H1 (cell line): Measurements from ENCODE around the gene STK40. TPM values are rescaled to one million over a fixed set of nuclear protein-coding genes. Genes with fewer than 3 reads are reported as not detected.

Source experiments
- CTCF ChIA-PET: fragments of 300-600 bp; sonication (Branson Sonifier 250); formaldehyde crosslinking; loops from one replicate; lab custom pipeline; 2021; ENCODE audit not compliant: partially characterized antibody; lab: Charles Lee
- POLR2A ChIA-PET: fragments of 300-600 bp; sonication (Branson Sonifier 250); formaldehyde crosslinking; loops from one replicate; lab custom pipeline; 2021; ENCODE audit warnings: inconsistent platforms; ENCODE audit not compliant: partially characterized antibody; lab: Charles Lee
- DNase-seq, 2 experiments: peaks; one replicate each; pipeline versions ENCODE4 v3.0.0 to v3.0.0-alpha.2; 2010 to 2022; ENCODE audit warnings: low spot score in 2 of 2, low read depth in 1 of 2, mixed read lengths in 1 of 2
- FAIRE-seq: peaks from 2 replicates; lab custom pipeline; 2011; peaks lifted over from hg19 to GRCh38; lab: Jason Lieb, UNC
- H2AFZ ChIP-seq: 2 replicates; pipeline ENCODE4 v1.8.1; 2012; ENCODE audit warnings: low read length, inconsistent platforms
- H2AK5ac ChIP-seq: 2 replicates; pipeline ENCODE4 v1.6.1; 2013; ENCODE audit warnings: low read depth, low read length
- H2BK120ac ChIP-seq: replicated peaks from 2 replicates; pipeline ENCODE3; 2013; ENCODE audit warnings: low read depth, low read length, inconsistent platforms
- H2BK12ac ChIP-seq: 2 replicates; pipeline ENCODE4 v1.6.1; 2013; ENCODE audit warnings: low read depth, low read length
- H2BK15ac ChIP-seq: 2 replicates; pipeline ENCODE4 v1.6.1; 2013; ENCODE audit warnings: low read length
- H2BK20ac ChIP-seq: 2 replicates; pipeline ENCODE4 v1.6.1; 2013; ENCODE audit warnings: low read length
- H2BK5ac ChIP-seq: 2 replicates; pipeline ENCODE4 v1.6.1; 2013; ENCODE audit warnings: low read depth, low read length
- H3K14ac ChIP-seq: 2 replicates; pipeline ENCODE4 v1.6.1; 2013; ENCODE audit warnings: inconsistent platforms; ENCODE audit not compliant: insufficient read length
- H3K18ac ChIP-seq: 2 replicates; pipeline ENCODE4 v1.6.1; 2013; ENCODE audit warnings: low read length; ENCODE audit errors: extremely low read depth
- H3K23ac ChIP-seq: 2 replicates; pipeline ENCODE4 v1.6.1; 2013; ENCODE audit warnings: inconsistent platforms; ENCODE audit not compliant: insufficient read length
- H3K23me2 ChIP-seq: 2 replicates; pipeline ENCODE4 v1.6.1; 2013; ENCODE audit warnings: low read depth, low read length
- H3K27ac ChIP-seq: 2 replicates; pipeline ENCODE4 v1.6.1; 2011; ENCODE audit warnings: low read depth, low read length, inconsistent platforms
- H3K27me3 ChIP-seq, 4 experiments: replicated peaks in 1 of 4; 1 replicate in 1 of 4; 2 replicates in 3 of 4; pipeline versions ENCODE4 v1.6.1 to v1.8.1; 2011 to 2013; ENCODE audit warnings: low read length in 3 of 4, mild to moderate bottlenecking in 3 of 4, inconsistent platforms in 2 of 4, mixed read lengths in 2 of 4, moderate library complexity in 1 of 4; ENCODE audit not compliant: control insufficient read depth in 3 of 4, insufficient read depth in 3 of 4; ENCODE audit errors: extremely low read depth in 1 of 4
- H3K36me3 ChIP-seq, 4 experiments: 2 replicates each; pipeline versions ENCODE4 v1.6.1 to v1.8.1; 2011 to 2013; ENCODE audit warnings: mild to moderate bottlenecking in 4 of 4, low read length in 3 of 4, moderate library complexity in 2 of 4, control low read depth in 1 of 4, inconsistent platforms in 1 of 4; ENCODE audit not compliant: insufficient read depth in 4 of 4, control insufficient read depth in 2 of 4
- H3K4ac ChIP-seq: replicated peaks from 2 replicates; pipeline ENCODE3; 2013; ENCODE audit warnings: low read length, low read depth, mixed read lengths, inconsistent platforms; ENCODE audit not compliant: insufficient read length
- H3K4me1 ChIP-seq, 4 experiments: replicated peaks in 1 of 4; 1 replicate in 1 of 4; 2 replicates in 3 of 4; pipeline versions ENCODE4 v1.6.1 to v1.8.1; 2011 to 2013; ENCODE audit warnings: low read length in 3 of 4, inconsistent platforms in 2 of 4, mixed read lengths in 1 of 4; ENCODE audit not compliant: insufficient read depth in 4 of 4, control insufficient read depth in 3 of 4
- H3K4me2 ChIP-seq, 2 experiments: 2 replicates each; pipeline versions ENCODE4 v1.6.1 to v1.8.1; 2011 to 2013; ENCODE audit warnings: low read depth in 2 of 2, low read length in 2 of 2, control low read depth in 1 of 2, inconsistent platforms in 1 of 2, mild to moderate bottlenecking in 1 of 2; ENCODE audit not compliant: insufficient read depth in 1 of 2
- H3K4me3 ChIP-seq, 4 experiments: fragments of 200-600, 300-600 bp in 1 of 4; sonication (generic), shearing (Covaris generic), sonication (Bioruptor Twin) in 1 of 4; 2 replicates each; pipeline versions ENCODE4 v1.5.1 to v1.8.1; 2011 to 2016; ENCODE audit warnings: low read length in 4 of 4, low read depth in 3 of 4, control low read depth in 2 of 4, inconsistent platforms in 2 of 4, mild to moderate bottlenecking in 2 of 4, mixed read lengths in 1 of 4, moderate library complexity in 1 of 4; ENCODE audit not compliant: insufficient read depth in 2 of 4; ENCODE audit errors: extremely low read depth in 1 of 4
- H3K56ac ChIP-seq: replicated peaks from 2 replicates; pipeline ENCODE3; 2013; ENCODE audit warnings: low read depth, mild to moderate bottlenecking, mixed read lengths, low read length, inconsistent platforms; ENCODE audit not compliant: insufficient read length
- H3K79me1 ChIP-seq: 2 replicates; pipeline ENCODE4 v1.6.1; 2013; ENCODE audit warnings: low read depth, low read length, control low read depth
- H3K79me2 ChIP-seq, 2 experiments: 2 replicates each; pipeline versions ENCODE4 v1.6.1 to v1.8.1; 2012 to 2013; ENCODE audit warnings: low read length in 2 of 2, mild to moderate bottlenecking in 2 of 2, inconsistent platforms in 1 of 2; ENCODE audit not compliant: insufficient read depth in 2 of 2, control insufficient read depth in 1 of 2
- H3K9ac ChIP-seq, 4 experiments: replicated peaks in 1 of 4; 1 replicate in 1 of 4; 2 replicates in 3 of 4; pipeline versions ENCODE4 v1.6.1 to v1.8.1; 2011 to 2013; ENCODE audit warnings: low read depth in 3 of 4, low read length in 3 of 4, control low read depth in 2 of 4, mild to moderate bottlenecking in 2 of 4, moderate library complexity in 2 of 4, inconsistent platforms in 1 of 4; ENCODE audit errors: extremely low read depth in 1 of 4
- H3K9me3 ChIP-seq, 2 experiments: 2 replicates each; pipeline versions ENCODE4 v1.6.1 to v1.8.1; 2012 to 2013; ENCODE audit warnings: mild to moderate bottlenecking in 2 of 2, moderate library complexity in 2 of 2, control low read depth in 1 of 2, inconsistent platforms in 1 of 2, low read depth in 1 of 2, low read length in 1 of 2, mixed read lengths in 1 of 2; ENCODE audit not compliant: insufficient read depth in 2 of 2
- H4K20me1 ChIP-seq, 2 experiments: replicated peaks in 1 of 2; 2 replicates each; pipeline versions ENCODE3 to v1.8.1; 2011 to 2013; ENCODE audit warnings: inconsistent platforms in 2 of 2, low read length in 2 of 2, mild to moderate bottlenecking in 1 of 2; ENCODE audit not compliant: insufficient read depth in 2 of 2, control insufficient read depth in 1 of 2
- H4K5ac ChIP-seq: 2 replicates; pipeline ENCODE4 v1.6.1; 2013; ENCODE audit warnings: low read length, low read depth, mixed read lengths, inconsistent platforms; ENCODE audit not compliant: insufficient read length
- H4K8ac ChIP-seq: 2 replicates; pipeline ENCODE4 v1.8.0; 2013; ENCODE audit warnings: mild to moderate bottlenecking, moderate library complexity, low read length, inconsistent platforms; ENCODE audit not compliant: insufficient read depth; ENCODE audit errors: extremely low read depth
- H4K91ac ChIP-seq: replicated peaks from 2 replicates; pipeline ENCODE3; 2013; ENCODE audit warnings: low read length, mixed read lengths, inconsistent platforms; ENCODE audit not compliant: insufficient read length
- BCL11A ChIP-seq, 2 experiments: IDR thresholded peaks; one replicate each; pipeline ENCODE4 v1.6.1; 2011; ENCODE audit warnings: low read depth in 2 of 2, low read length in 2 of 2, mild to moderate bottlenecking in 2 of 2
- FOSL1 ChIP-seq: IDR thresholded peaks from 2 replicates; pipeline ENCODE4 v1.6.1; 2011; ENCODE audit warnings: mild to moderate bottlenecking, low read depth, low read length, moderate library complexity; ENCODE audit not compliant: insufficient read depth
- TAF1 ChIP-seq: IDR thresholded peaks from 2 replicates; pipeline ENCODE4 v1.6.1; 2011; ENCODE audit warnings: mild to moderate bottlenecking, low read depth, low read length
- TEAD4 ChIP-seq: IDR thresholded peaks from 2 replicates; pipeline ENCODE4 v1.6.1; 2012; ENCODE audit warnings: low read depth, low read length, inconsistent platforms, mixed read lengths
- WGBS, 2 experiments: shearing (Covaris generic) in 1 of 2; methylation state at CpG; one replicate each; pipeline versions ENCODE4 v1.1.6 to v1.1.7; 2013 to 2015; ENCODE audit warnings: low lambda C conversion rate in 2 of 2, mixed read lengths in 2 of 2, inconsistent platforms in 1 of 2, low coverage in 1 of 2, missing lambda C conversion rate in 1 of 2; ENCODE audit not compliant: insufficient replicate concordance in 2 of 2, insufficient coverage in 1 of 2, insufficient read length in 1 of 2; ENCODE audit errors: extremely low coverage in 1 of 2, missing lambda C conversion rate in 1 of 2; 5-methylcytosine and 5-hydroxymethylcytosine counted together
- polyA plus RNA-seq, 7 experiments: library from polyadenylated mRNA; depleted of rRNA in 3 of 7; stranded (reverse) in 5 of 7; unstranded in 2 of 7; fragments of >200 nt in 5 of 7; fragments of 200-250 nt in 2 of 7; gene quantifications; 1 replicate in 5 of 7; 2 replicates in 1 of 7; 4 replicates in 1 of 7; pipeline versions ENCODE4 v1.2.1 to v1.2.3, GENCODE V29; 2011 to 2013; ENCODE audit warnings: missing spikeins in 2 of 7, mixed read lengths in 2 of 7
- total RNA-seq: library from RNA; stranded (reverse); fragmentation: NEBNext Ultra II Directional; extraction: Animal tissue kit (Norgen Biotek cat#: 25700); gene quantifications from 2 replicates; pipeline ENCODE4 v1.2.1, GENCODE V29; 2021

STK40 gene
- total and polyA plus RNA-seq, 2 of the 8 experiments (the other 6 are each of a cell fraction or from before 2014, with no cell fraction given) = 13.6 to 28.6 TPM

DNA sequence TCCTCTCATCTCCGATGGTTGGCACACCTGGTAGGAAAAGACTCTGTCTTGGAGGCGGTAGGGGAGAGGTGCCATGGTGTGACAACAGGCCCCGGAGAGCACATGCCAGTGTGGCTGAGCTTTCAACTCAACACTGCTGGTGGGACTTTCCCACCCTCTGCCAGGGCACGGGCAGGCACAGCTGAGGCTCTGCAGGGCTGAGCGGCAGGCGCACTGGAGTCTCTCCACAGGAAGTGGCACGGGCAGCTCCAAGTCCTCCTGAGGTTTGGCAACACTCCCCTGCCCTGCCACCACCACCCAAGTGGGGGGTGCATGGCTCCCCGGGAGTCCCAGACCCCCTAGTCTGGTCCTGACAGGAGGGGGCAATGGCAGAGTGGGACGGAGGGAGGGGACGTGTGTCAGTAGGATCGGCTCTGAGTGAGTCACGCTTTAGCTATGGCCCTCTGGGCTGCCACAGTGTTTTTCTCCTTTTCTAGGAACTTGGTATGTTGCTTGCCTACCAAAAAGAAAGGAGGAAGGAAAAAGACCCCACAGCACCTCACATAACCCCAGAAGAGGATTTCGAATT, 35.0 kb downstream of the STK40 start:
- Histone ChIP-seq H2BK120ac (no peak overlapping the region), H3K4me2 (no peak overlapping the region), H4K5ac (no peak overlapping the region), H3K36me3 (peaks cover 4 to 30% (median 17%) of the 10 kb centered on the region in 4 experiments; a peak in 6 of 8 replicates), H3K79me1 (no peaks in the 10 kb centered on the region; the same call in 1 of the 2 replicates), H2BK20ac (no peak overlapping the region), H3K23me2 (no peaks in the 10 kb centered on the region), H3K14ac (no peak overlapping the region), H2BK12ac (no peak overlapping the region), H2BK15ac (no peak overlapping the region), H2BK5ac (no peak overlapping the region), H2AK5ac (no peak overlapping the region), H3K23ac (no peak overlapping the region), H3K4ac (no peak overlapping the region), H3K4me1 (peaks cover 0 to 6% (median 0%) of the 10 kb centered on the region in 4 experiments; a peak in 1 of 7 replicates), H4K20me1 (peaks cover 0 to 3% of the 10 kb centered on the region in 2 experiments), H3K56ac (no peak overlapping the region), H3K79me2 (no peaks in the 10 kb centered on the region), H3K27me3 (no peaks in the 10 kb centered on the region), H3K9ac (no peak overlapping the region), H3K27ac (no peak overlapping the region), H3K4me3 (no peak overlapping the region), H4K91ac (no peak overlapping the region), H3K18ac (no peak overlapping the region), H4K8ac (no peak overlapping the region), H3K9me3 (no peaks in the 10 kb centered on the region), H2AFZ (no peak overlapping the region)
- TF ChIP-seq TEAD4 (no peak), FOSL1 (no peak), BCL11A (IDR thresholded peaks at IDR 0.05; ENCODE audit: low read depth in 2 of 2, low read length in 2 of 2) (no peak), TAF1 (no peak)
- DNase-seq (no peak), FAIRE-seq (no peak)
- ChIA-PET POLR2A (interaction anchor here (0.8 to 4.4 kb wide), 5 partner anchors 8 to 36 kb away, joined by 3 to 19 read pairs (median 4); no protein-coding TSS in a partner anchor), CTCF (interaction anchor here (0.6 to 13.3 kb wide), 7 partner anchors 9 to 217 kb away, joined by 3 to 150 read pairs (median 3); no protein-coding TSS in a partner anchor)
- 94% methylated on average over 13 of the region's 13 CpGs; no CpG with 5 or more reads in 1 of the 2 experiments for WGBS, 2 experiments
